ENCODE results near the gene DAP3. TPM values are rescaled to one million over a fixed set of nuclear protein-coding genes. Genes with fewer than 3 reads are reported as not detected.
"Not testable (repeated sequence)": the region's sequence is repeated elsewhere in the genome, so short reads cannot be mapped to it uniquely, and the experiment has no call there.

The DAP3 gene
- total RNA-seq, 4 donors from 2014 or later = 73.5 to 131 (median 87.9) TPM

- Histone ChIP-seq H3K27me3 (no peaks in the 10 kb centered on the region), H3K4me3 (no peak overlapping the region), H3K4me1 (peaks cover 0 to 22% (median 22%) of the 10 kb centered on the region in 4 donors), H3K9me3 (no peaks in the 10 kb centered on the region), H3K36me3 (no peaks in the 10 kb centered on the region), H3K27ac (replicated peaks in 1 of 4) (no peak overlapping the region)
- no peak for DNase-seq (ENCODE audit: extremely low spot score)
- no peak for TF ChIP-seq POLR2A (IDR thresholded peaks at IDR 0.05; ENCODE audit: low read depth)
- no peak for TF ChIP-seq POLR2AphosphoS5 (IDR thresholded peaks at IDR 0.05)
- TF ChIP-seq EP300 (IDR thresholded peaks at IDR 0.05) = no peak
- peak in 1 of 3 experiments; percentile 0 for TF ChIP-seq CTCF (IDR thresholded peaks at IDR 0.05)
- 89% methylated on average over 3 of the region's 3 CpGs for WGBS
- intact Hi-C loops (cut with DNase I) = no loop called here
Observed at GRCh38 chr1:155651861-155652661, 36.8 kb upstream of the DAP3 start.

GRCh38 chr1:155652951-155653350 is 35.9 kb upstream of the DAP3 start:
- H3K9me3 ChIP-seq = no peaks in the 10 kb centered on the region
- H3K4me1 ChIP-seq = peaks cover 0 to 22% (median 22%) of the 10 kb centered on the region in 4 donors
- no peak for DNase-seq (ENCODE audit: extremely low spot score)
- intact Hi-C loops (cut with DNase I) = no loop called here
- TF ChIP-seq POLR2A (IDR thresholded peaks at IDR 0.05; ENCODE audit: low read depth) (no peak), POLR2AphosphoS5 (IDR thresholded peaks at IDR 0.05) (no peak), CTCF (IDR thresholded peaks at IDR 0.05) (no peak), EP300 (IDR thresholded peaks at IDR 0.05) (no peak)
- H3K36me3 ChIP-seq = no peaks in the 10 kb centered on the region
- H3K27me3 ChIP-seq = no peaks in the 10 kb centered on the region
- no peak overlapping the region for H3K27ac ChIP-seq (replicated peaks in 1 of 4)
- H3K4me3 ChIP-seq = no peak overlapping the region
- WGBS = 84% methylated on average over 3 of the region's 3 CpGs

GRCh38 chr1:155657463-155657862 is 31.4 kb upstream of the DAP3 start:
- Histone ChIP-seq H3K27me3 (no peaks in the 10 kb centered on the region), H3K4me1 (no peaks in the 10 kb centered on the region), H3K27ac (replicated peaks in 1 of 4) (no peak overlapping the region), H3K36me3 (peaks cover 25 to 43% (median 42%) of the 10 kb centered on the region in 4 donors), H3K9me3 (no peaks in the 10 kb centered on the region), H3K4me3 (no peak overlapping the region)
- 50% methylated on average over 2 of the region's 2 CpGs for WGBS
- intact Hi-C loops (cut with DNase I) = no loop called here
- TF ChIP-seq POLR2A (IDR thresholded peaks at IDR 0.05; ENCODE audit: low read depth) (no peak), POLR2AphosphoS5 (IDR thresholded peaks at IDR 0.05) (no peak), CTCF (IDR thresholded peaks at IDR 0.05) (no peak), EP300 (IDR thresholded peaks at IDR 0.05) (no peak)
- DNase-seq (ENCODE audit: extremely low spot score) = no peak

GRCh38 chr1:155661239-155661638 is 27.7 kb upstream of the DAP3 start:
- intact Hi-C loops (cut with DNase I) = loop anchor here (10.0 kb wide), 1 partner anchor 306 kb away; no protein-coding TSS in a partner anchor
- DNase-seq (ENCODE audit: extremely low spot score); H3K4me1 ChIP-seq; H3K9me3 ChIP-seq; H3K27ac ChIP-seq (replicated peaks in 1 of 4); H3K27me3 ChIP-seq; H3K4me3 ChIP-seq: not testable (repeated sequence)
- WGBS = 86% methylated on average over 4 of the region's 4 CpGs
- peaks cover 62 to 81% (median 79%) of the 10 kb centered on the region in 4 donors for H3K36me3 ChIP-seq

GRCh38 chr1:155669233-155670162 is 19.4 kb upstream of the DAP3 start:
- no peaks in the 10 kb centered on the region for H3K4me1 ChIP-seq
- TF ChIP-seq POLR2A (IDR thresholded peaks at IDR 0.05; ENCODE audit: low read depth) = no peak
- peaks cover 91 to 100% (median 96%) of the 10 kb centered on the region in 4 donors for H3K36me3 ChIP-seq
- intact Hi-C loops (cut with DNase I) = loop anchor here (10.0 kb wide), 1 partner anchor 315 kb away; no protein-coding TSS in a partner anchor
- WGBS = 96% methylated on average over 5 of the region's 5 CpGs
- H3K27me3 ChIP-seq = no peaks in the 10 kb centered on the region
- no peak overlapping the region for H3K27ac ChIP-seq (replicated peaks in 1 of 4)
- no peak for DNase-seq (ENCODE audit: extremely low spot score)
- H3K4me3 ChIP-seq = no peak overlapping the region
- no peaks in the 10 kb centered on the region for H3K9me3 ChIP-seq
